Measurements from ENCODE around the gene ZFYVE1. TPM values are rescaled to one million over a fixed set of nuclear protein-coding genes. Genes with fewer than 3 reads are reported as not detected.
"Not testable (repeated sequence)": the region's sequence is repeated elsewhere in the genome, so short reads cannot be mapped to it uniquely, and the experiment has no call there.

ZFYVE1 gene
- total RNA-seq, 1 experiment from 2014 or later, result 13.3 TPM

DNA sequence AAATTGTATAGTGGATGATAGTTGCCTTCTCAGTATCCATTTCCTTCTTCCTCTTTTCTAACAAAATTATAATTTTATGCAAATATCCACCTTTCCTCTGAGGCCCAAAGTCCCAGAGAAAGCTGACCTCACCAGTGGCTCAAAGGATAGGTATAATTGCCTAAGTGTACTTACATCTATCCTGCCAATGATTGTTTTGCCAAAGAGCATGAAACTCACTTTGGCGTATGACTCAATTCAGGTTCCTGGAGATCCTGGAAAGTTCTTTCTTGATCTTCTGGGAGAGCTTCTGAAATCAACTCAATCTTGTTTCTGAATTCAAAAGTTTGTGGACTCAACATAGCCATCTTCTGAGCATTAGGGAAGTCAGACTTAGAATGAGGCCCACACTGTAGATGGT, 20.9 kb upstream of the ZFYVE1 start:
- H3K4me3 Mint-ChIP-seq (ENCODE audit: unreplicated experiment), result no peak overlapping the region
- no peak overlapping the region for H3K27ac Mint-ChIP-seq (ENCODE audit: low read depth, unreplicated experiment)
- no peaks in the 10 kb centered on the region for H3K9me3 Mint-ChIP-seq (ENCODE audit: unreplicated experiment)
- intact Hi-C loops (cut with micrococcal nuclease), result no loop called here
- DNase-seq (ENCODE audit: unreplicated experiment), result no peak
- ChIA-PET CTCF (no interaction called here), POLR2A (interaction anchor here (0.7 to 2.9 kb wide), 3 partner anchors 11 to 85 kb away, joined by 3 to 15 read pairs (median 3); partner anchors contain the start of genes RBM25 and ZFYVE1)
- no peaks in the 10 kb centered on the region for H3K27me3 Mint-ChIP-seq (ENCODE audit: insufficient read depth, unreplicated experiment)
- TF ChIP-seq, protein P1, sequence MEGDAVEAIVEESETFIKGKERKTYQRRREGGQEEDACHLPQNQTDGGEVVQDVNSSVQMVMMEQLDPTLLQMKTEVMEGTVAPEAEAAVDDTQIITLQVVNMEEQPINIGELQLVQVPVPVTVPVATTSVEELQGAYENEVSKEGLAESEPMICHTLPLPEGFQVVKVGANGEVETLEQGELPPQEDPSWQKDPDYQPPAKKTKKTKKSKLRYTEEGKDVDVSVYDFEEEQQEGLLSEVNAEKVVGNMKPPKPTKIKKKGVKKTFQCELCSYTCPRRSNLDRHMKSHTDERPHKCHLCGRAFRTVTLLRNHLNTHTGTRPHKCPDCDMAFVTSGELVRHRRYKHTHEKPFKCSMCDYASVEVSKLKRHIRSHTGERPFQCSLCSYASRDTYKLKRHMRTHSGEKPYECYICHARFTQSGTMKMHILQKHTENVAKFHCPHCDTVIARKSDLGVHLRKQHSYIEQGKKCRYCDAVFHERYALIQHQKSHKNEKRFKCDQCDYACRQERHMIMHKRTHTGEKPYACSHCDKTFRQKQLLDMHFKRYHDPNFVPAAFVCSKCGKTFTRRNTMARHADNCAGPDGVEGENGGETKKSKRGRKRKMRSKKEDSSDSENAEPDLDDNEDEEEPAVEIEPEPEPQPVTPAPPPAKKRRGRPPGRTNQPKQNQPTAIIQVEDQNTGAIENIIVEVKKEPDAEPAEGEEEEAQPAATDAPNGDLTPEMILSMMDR (IDR thresholded peaks at IDR 0.05; ENCODE audit: unreplicated experiment), result no peak
- no peaks in the 10 kb centered on the region for H3K36me3 Mint-ChIP-seq (ENCODE audit: insufficient read depth, unreplicated experiment)
- BruUV-seq (replicated peaks), result no TSS peak
- no peaks in the 10 kb centered on the region for H3K4me1 Mint-ChIP-seq (ENCODE audit: insufficient read depth, unreplicated experiment)

DNA sequence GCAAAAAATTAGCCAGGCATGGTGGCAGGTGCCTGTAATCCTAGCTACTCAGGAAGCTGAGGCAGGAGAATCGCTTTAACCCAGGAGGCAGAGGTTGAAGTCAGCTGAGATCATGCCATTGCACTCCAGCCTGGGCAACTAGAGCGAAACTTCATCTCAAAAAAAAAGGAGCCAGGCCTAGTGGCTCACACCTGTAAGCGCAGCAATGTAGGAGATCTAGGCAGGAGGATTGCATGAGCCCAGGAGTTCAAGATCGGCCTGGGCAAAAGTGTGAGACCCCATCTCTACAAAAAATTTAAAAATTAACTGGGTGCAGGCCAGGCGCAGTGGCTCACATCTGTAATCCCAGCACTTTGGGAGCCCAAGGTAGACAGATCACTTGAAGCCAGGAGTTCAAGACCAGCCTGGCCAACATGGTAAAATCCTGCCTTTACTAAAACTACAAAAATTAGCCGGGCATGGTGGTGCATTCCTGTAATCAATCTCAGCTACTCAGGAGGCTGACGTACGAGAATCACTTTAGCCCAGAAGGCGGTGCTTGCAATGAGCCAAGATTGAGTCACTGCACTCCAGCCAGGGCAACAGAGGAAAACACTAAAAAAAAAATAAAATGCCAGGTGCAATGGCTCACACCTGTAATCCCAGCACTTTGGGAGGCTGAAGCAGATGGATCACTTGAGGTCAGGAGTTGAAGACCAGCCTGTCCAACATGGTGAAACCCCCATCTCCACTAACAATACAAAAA, 10.0 kb upstream of the ZFYVE1 start:
- H3K9me3 Mint-ChIP-seq (ENCODE audit: unreplicated experiment); H3K27me3 Mint-ChIP-seq (ENCODE audit: insufficient read depth, unreplicated experiment); H3K27ac Mint-ChIP-seq (ENCODE audit: low read depth, unreplicated experiment); BruUV-seq (replicated peaks); intact Hi-C loops (cut with micrococcal nuclease); H3K4me1 Mint-ChIP-seq (ENCODE audit: insufficient read depth, unreplicated experiment); H3K36me3 Mint-ChIP-seq (ENCODE audit: insufficient read depth, unreplicated experiment); H3K4me3 Mint-ChIP-seq (ENCODE audit: unreplicated experiment): not testable (repeated sequence)
- ChIA-PET CTCF (interaction anchor here (0.7 kb wide), 1 partner anchor 645 kb away, joined by 3 read pairs; no protein-coding TSS in a partner anchor), POLR2A (interaction anchor here (1.0 to 2.7 kb wide), 6 partner anchors 9 to 131 kb away, joined by 3 to 17 read pairs (median 4); partner anchors contain the start of genes RBM25 and ZFYVE1)
- peak; percentile 55 for DNase-seq (ENCODE audit: unreplicated experiment)

DNA sequence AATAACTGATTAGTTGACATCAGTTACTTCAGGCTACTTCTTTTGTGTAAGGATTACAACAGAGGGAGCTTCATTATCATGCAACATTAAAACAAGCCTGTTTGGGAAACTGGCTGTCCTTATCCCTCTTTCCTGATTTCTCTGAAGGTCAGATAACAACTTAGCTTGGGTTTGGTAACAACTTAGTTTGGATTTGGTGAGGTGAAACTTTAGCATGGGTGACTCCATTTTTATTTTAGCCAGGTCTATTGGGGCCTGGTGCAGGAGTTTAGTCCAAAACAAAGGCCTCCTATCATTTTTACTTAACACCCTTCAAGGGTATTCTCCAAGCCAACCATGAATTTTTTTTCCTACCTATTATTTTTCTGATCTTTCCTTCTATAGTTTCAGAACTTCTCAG, 1.1 kb upstream of the ZFYVE1 start:
- ChIA-PET POLR2A (interaction anchor here (0.7 to 7.0 kb wide), 6 partner anchors 9 to 463 kb away, joined by 3 to 139 read pairs (median 6); partner anchors contain the start of genes PSEN1, RBM25 and RIOX1), CTCF (interaction anchor here (1.1 to 1.2 kb wide), 2 partner anchors 16 to 107 kb away, joined by 3 to 4 read pairs; no protein-coding TSS in a partner anchor)
- no peaks in the 10 kb centered on the region for H3K27me3 Mint-ChIP-seq (ENCODE audit: insufficient read depth, unreplicated experiment)
- H3K4me3 Mint-ChIP-seq (ENCODE audit: unreplicated experiment), result peak overlapping the region; percentile 96
- intact Hi-C loops (cut with micrococcal nuclease), result loop anchor here (1.0 kb wide), 1 partner anchor 30 kb away; the partner anchor contains the start of gene RBM25
- peaks cover 14% of the 10 kb centered on the region for H3K36me3 Mint-ChIP-seq (ENCODE audit: insufficient read depth, unreplicated experiment)
- no peak overlapping the region for H3K27ac Mint-ChIP-seq (ENCODE audit: low read depth, unreplicated experiment)
- BruUV-seq (replicated peaks), result no TSS peak
- no peaks in the 10 kb centered on the region for H3K9me3 Mint-ChIP-seq (ENCODE audit: unreplicated experiment)
- no peak for DNase-seq (ENCODE audit: unreplicated experiment)
- peaks cover 9% of the 10 kb centered on the region for H3K4me1 Mint-ChIP-seq (ENCODE audit: insufficient read depth, unreplicated experiment)
- TF ChIP-seq, protein P1 (IDR thresholded peaks at IDR 0.05; ENCODE audit: unreplicated experiment), result no peak

DNA sequence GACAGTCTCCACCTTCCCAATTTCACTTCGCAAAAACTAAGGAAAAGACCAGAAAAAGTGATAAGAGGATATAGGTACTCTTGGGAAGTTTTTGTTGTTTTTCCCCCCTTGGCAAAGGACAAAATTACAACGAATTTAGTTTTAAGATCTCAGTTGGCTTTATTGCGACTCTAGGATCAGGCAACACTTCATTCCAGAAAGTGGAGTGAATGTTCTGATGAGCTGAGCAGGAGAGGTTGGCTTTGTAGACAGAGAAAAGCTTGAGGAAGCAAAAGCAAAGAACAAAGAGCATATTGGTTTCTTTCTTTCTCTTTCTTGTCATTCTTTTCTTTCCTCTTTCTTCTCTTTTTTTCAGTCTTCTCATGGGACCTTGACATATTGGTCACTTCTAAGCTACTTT, 640 bp upstream of the ZFYVE1 start:
- BruUV-seq (replicated peaks), result TSS peak; percentile 93
- H3K9me3 Mint-ChIP-seq (ENCODE audit: unreplicated experiment), result no peaks in the 10 kb centered on the region
- peaks cover 18% of the 10 kb centered on the region for H3K36me3 Mint-ChIP-seq (ENCODE audit: insufficient read depth, unreplicated experiment)
- ChIA-PET CTCF (interaction anchor here (0.6 to 1.2 kb wide), 2 partner anchors 17 to 1304 kb away, joined by 3 to 4 read pairs; no protein-coding TSS in a partner anchor), POLR2A (interaction anchor here (0.6 to 7.0 kb wide), 13 partner anchors 9 to 637 kb away, joined by 3 to 139 read pairs (median 4); partner anchors contain the start of genes DCAF4, PSEN1, RBM25 and RIOX1)
- peak overlapping the region; percentile 96 for H3K4me3 Mint-ChIP-seq (ENCODE audit: unreplicated experiment)
- H3K27me3 Mint-ChIP-seq (ENCODE audit: insufficient read depth, unreplicated experiment), result no peaks in the 10 kb centered on the region
- DNase-seq (ENCODE audit: unreplicated experiment), result no peak
- H3K4me1 Mint-ChIP-seq (ENCODE audit: insufficient read depth, unreplicated experiment), result peaks cover 13% of the 10 kb centered on the region
- intact Hi-C loops (cut with micrococcal nuclease), result loop anchor here (1.0 kb wide), 1 partner anchor 31 kb away; the partner anchor contains the start of gene RBM25
- TF ChIP-seq, protein P1 (IDR thresholded peaks at IDR 0.05; ENCODE audit: unreplicated experiment), result no peak
- peak overlapping the region; percentile 98 for H3K27ac Mint-ChIP-seq (ENCODE audit: low read depth, unreplicated experiment)

Measured in MCF 10A (cell line).